Vagina (tissue), 2 donors: ENCODE results near the gene CSTB. TPM values are rescaled to one million over a fixed set of nuclear protein-coding genes. Genes with fewer than 3 reads are reported as not detected.

ENCODE experiments used
- DNase-seq, 2 donors: peaks; one replicate each; pipeline ENCODE4 v3.0.0-alpha.2; 2017; ENCODE audit errors: extremely low spot score in 2 of 2
- H3K27ac ChIP-seq: fragments of 200-600 bp; sonication (generic); one replicate; pipeline ENCODE4 v1.5.1; 2019
- H3K27me3 ChIP-seq: fragments of 200-600 bp; sonication (generic); one replicate; pipeline ENCODE4 v1.5.1; 2019
- H3K36me3 ChIP-seq, 2 donors: fragments of 200-600 bp; sonication (generic); one replicate each; pipeline ENCODE4 v1.5.1; 2017 to 2019
- H3K4me1 ChIP-seq: fragments of 200-600 bp; sonication (generic); one replicate; pipeline ENCODE4 v1.5.1; 2019
- H3K4me3 ChIP-seq, 2 donors: fragments of 200-600 bp; sonication (generic); 1 replicate in 1 of 2; 2 replicates in 1 of 2; pipeline ENCODE4 v1.5.1; 2016 to 2019
- H3K9me3 ChIP-seq: fragments of 200-600 bp; sonication (generic); one replicate; pipeline ENCODE4 v1.5.1; 2019
- CTCF ChIP-seq, 3 experiments: fragments of 450-650 bp in 2 of 3; fragments of 200-600 bp in 1 of 3; sonication (generic) in 1 of 3; IDR thresholded peaks; one replicate each; pipeline ENCODE4 v1.5.1; 2017 to 2019; ENCODE audit warnings: antibody characterized with exemption in 3 of 3, mild to moderate bottlenecking in 2 of 3, moderate library complexity in 2 of 3
- POLR2A ChIP-seq, 2 donors: fragments of 450-650 bp; IDR thresholded peaks; one replicate each; pipeline ENCODE4 v1.6.1; 2017; ENCODE audit warnings: antibody characterized with exemption in 2 of 2, mild to moderate bottlenecking in 2 of 2, moderate library complexity in 2 of 2
- POLR2AphosphoS5 ChIP-seq, 2 donors: sonication (generic); formaldehyde crosslinking; IDR thresholded peaks; one replicate each; pipeline ENCODE4 v1.9.0; 2017; ENCODE audit warnings: antibody characterized with exemption in 2 of 2, mild to moderate bottlenecking in 2 of 2, low read depth in 1 of 2; ENCODE audit not compliant: insufficient read depth in 1 of 2
- intact Hi-C: fragments of 100-400 bp; cut with DNase I; formaldehyde crosslinking; loops from one replicate; pipeline ENCODE4 v1.15.1; 2023
- total RNA-seq: library from RNA; depleted of rRNA; stranded (reverse); fragments of >200 nt; gene quantifications from one replicate; pipeline ENCODE4 v1.2.3, GENCODE V29; 2016

Gene CSTB
- total RNA-seq, 1 donor from 2014 or later, result 173 TPM

GRCh38 chr21:43816611-43817071 is 40.5 kb upstream of the CSTB start:
- intact Hi-C loops, result no loop called here
- no peak overlapping the region for H3K27ac ChIP-seq
- H3K4me3 ChIP-seq, result no peak overlapping the region
- no peaks in the 10 kb centered on the region for H3K27me3 ChIP-seq
- TF ChIP-seq POLR2AphosphoS5 (IDR thresholded peaks at IDR 0.05; ENCODE audit: insufficient read depth in 1 of 2, low read depth in 1 of 2), result no peak
- no peak for TF ChIP-seq POLR2A (IDR thresholded peaks at IDR 0.05)
- H3K9me3 ChIP-seq, result no peaks in the 10 kb centered on the region
- H3K36me3 ChIP-seq, result no peaks in the 10 kb centered on the region
- no peak for DNase-seq
- peaks cover 25% of the 10 kb centered on the region for H3K4me1 ChIP-seq

DNA sequence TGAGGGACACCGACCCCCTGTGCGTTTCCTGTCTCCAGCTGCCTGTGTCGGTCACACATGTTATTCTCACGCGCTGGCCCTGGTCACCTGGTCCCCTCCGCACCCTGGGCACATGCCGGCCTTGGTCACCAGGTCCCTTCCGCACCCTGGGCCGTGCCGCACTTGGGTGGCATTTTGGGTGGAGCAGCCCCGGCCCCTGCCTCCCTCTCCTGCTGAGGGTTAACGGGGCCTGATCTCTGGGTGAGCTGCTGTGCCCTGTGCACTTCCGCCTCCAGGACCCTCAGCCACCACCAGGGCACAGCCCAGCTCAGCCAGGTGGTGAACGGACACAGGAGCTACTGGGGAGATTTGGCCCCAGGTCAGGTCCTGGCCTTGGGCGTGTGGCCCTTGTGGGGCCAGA is 39.9 kb upstream of the CSTB start:
- no peak for TF ChIP-seq POLR2A (IDR thresholded peaks at IDR 0.05)
- TF ChIP-seq CTCF (IDR thresholded peaks at IDR 0.05), result no peak
- TF ChIP-seq POLR2AphosphoS5 (IDR thresholded peaks at IDR 0.05; ENCODE audit: insufficient read depth in 1 of 2, low read depth in 1 of 2), result no peak
- Histone ChIP-seq H3K27me3 (no peaks in the 10 kb centered on the region), H3K9me3 (no peaks in the 10 kb centered on the region), H3K4me3 (no peak overlapping the region), H3K4me1 (peaks cover 31% of the 10 kb centered on the region), H3K36me3 (no peaks in the 10 kb centered on the region), H3K27ac (no peak overlapping the region)
- intact Hi-C loops, result no loop called here
- no peak for DNase-seq

- H3K27me3 ChIP-seq, result no peaks in the 10 kb centered on the region
- no peak overlapping the region for H3K27ac ChIP-seq
- DNase-seq, result no peak
- no peaks in the 10 kb centered on the region for H3K9me3 ChIP-seq
- intact Hi-C loops, result no loop called here
- TF ChIP-seq POLR2AphosphoS5 (IDR thresholded peaks at IDR 0.05; ENCODE audit: insufficient read depth in 1 of 2, low read depth in 1 of 2) (no peak), POLR2A (IDR thresholded peaks at IDR 0.05) (no peak), CTCF (IDR thresholded peaks at IDR 0.05) (no peak)
- H3K4me3 ChIP-seq, result no peak overlapping the region
- no peaks in the 10 kb centered on the region for H3K36me3 ChIP-seq
- H3K4me1 ChIP-seq, result peaks cover 39% of the 10 kb centered on the region
Observed at GRCh38 chr21:43815107-43815613, 39.1 kb upstream of the CSTB start.

GRCh38 chr21:43814215-43815106 is 38.4 kb upstream of the CSTB start:
- intact Hi-C loops, result loop anchor here (5.0 kb wide), 1 partner anchor 163 kb away; no protein-coding TSS in a partner anchor
- no peaks in the 10 kb centered on the region for H3K27me3 ChIP-seq
- H3K4me3 ChIP-seq, result no peak overlapping the region
- no peaks in the 10 kb centered on the region for H3K36me3 ChIP-seq
- DNase-seq, result no peak
- H3K9me3 ChIP-seq, result no peaks in the 10 kb centered on the region
- H3K4me1 ChIP-seq, result peaks cover 46% of the 10 kb centered on the region
- no peak overlapping the region for H3K27ac ChIP-seq
- no peak for TF ChIP-seq CTCF (IDR thresholded peaks at IDR 0.05)

GRCh38 chr21:43813656-43813980 is 37.5 kb upstream of the CSTB start:
- Histone ChIP-seq H3K4me3 (no peak overlapping the region), H3K4me1 (peaks cover 53% of the 10 kb centered on the region), H3K27me3 (no peaks in the 10 kb centered on the region), H3K9me3 (no peaks in the 10 kb centered on the region), H3K36me3 (no peaks in the 10 kb centered on the region), H3K27ac (peak overlapping the region; percentile 60)
- no peak for DNase-seq
- TF ChIP-seq POLR2AphosphoS5 (IDR thresholded peaks at IDR 0.05; ENCODE audit: insufficient read depth in 1 of 2, low read depth in 1 of 2) (no peak), POLR2A (IDR thresholded peaks at IDR 0.05) (no peak), CTCF (IDR thresholded peaks at IDR 0.05) (no peak)
- intact Hi-C loops, result loop anchor here (5.0 kb wide), 1 partner anchor 164 kb away; no protein-coding TSS in a partner anchor
